HCT116 (cell line): Measurements from ENCODE around the gene TWIST1.

ENCODE experiments used
- CEBPB ChIP-seq: IDR thresholded peaks from 2 replicates; pipeline ENCODE4 v1.6.1; 2012; ENCODE audit warnings: low read depth
- CTCF ChIP-seq, 3 experiments: fragments of 200-600 bp in 1 of 3; sonication (generic) in 1 of 3; IDR thresholded peaks in 2 of 3; conservative IDR thresholded peaks in 1 of 3; 2 replicates each; pipeline ENCODE4 v1.5.1; 2012 to 2017; ENCODE audit warnings: low read depth in 2 of 3, low read length in 2 of 3, antibody characterized with exemption in 1 of 3, borderline replicate concordance in 1 of 3, control low read depth in 1 of 3, mild to moderate bottlenecking in 1 of 3, mixed read lengths in 1 of 3, mixed run types in 1 of 3, moderate library complexity in 1 of 3; ENCODE audit not compliant: insufficient read depth in 1 of 3
- EZH2 ChIP-seq: fragments of 200-600 bp; sonication (generic); IDR thresholded peaks from 2 replicates; pipeline ENCODE4 v1.6.1; 2017; ENCODE audit warnings: antibody characterized with exemption, mixed run types
- MAX ChIP-seq: IDR thresholded peaks from 2 replicates; pipeline ENCODE4 v1.6.1; 2012
- POLR2A ChIP-seq: IDR thresholded peaks from 2 replicates; pipeline ENCODE4 v1.7.0; 2011; ENCODE audit warnings: borderline replicate concordance; ENCODE audit not compliant: insufficient read depth, insufficient read length; ENCODE audit errors: extremely low read depth
- POLR2AphosphoS5 ChIP-seq: IDR thresholded peaks from 2 replicates; pipeline ENCODE4 v1.6.1; 2011; ENCODE audit warnings: mild to moderate bottlenecking, low read depth, low read length, moderate library complexity
- RAD21 ChIP-seq: IDR thresholded peaks from 2 replicates; pipeline ENCODE4 v1.6.1; 2012; ENCODE audit warnings: low read depth, mild to moderate bottlenecking
- TCF7L2 ChIP-seq: IDR thresholded peaks from 2 replicates; pipeline ENCODE4 v1.7.0; 2011; ENCODE audit warnings: borderline replicate concordance, inconsistent platforms; ENCODE audit not compliant: insufficient read depth, insufficient read length; ENCODE audit errors: extremely low read depth
- YY1 ChIP-seq: IDR thresholded peaks from 2 replicates; pipeline ENCODE4 v1.6.1; 2011; ENCODE audit warnings: low read length, low read depth, moderate library complexity, mild to moderate bottlenecking; ENCODE audit not compliant: insufficient replicate concordance; ENCODE audit errors: extremely low read depth
- ZNF274 ChIP-seq: fragments of 200-500 bp; sonication (Bioruptor generic); IDR thresholded peaks from 2 replicates; pipeline ENCODE4 v1.6.1; 2014; ENCODE audit warnings: mild to moderate bottlenecking, low read depth, low read length, inconsistent platforms

GRCh38 chr7:19104811-19105210 is 12.6 kb downstream of the TWIST1 start:
- TF ChIP-seq CEBPB (no peak), CTCF (IDR thresholded peaks at IDR 0.05 in 2 of 3, conservative IDR thresholded peaks at IDR 0.05 in 1 of 3; ENCODE audit: borderline replicate concordance in 1 of 3, insufficient read depth in 1 of 3, low read depth in 2 of 3, low read length in 2 of 3) (no peak), ZNF274 (no peak), POLR2A (no peak), EZH2 (no peak), MAX (no peak), POLR2AphosphoS5 (no peak), YY1 (no peak), RAD21 (no peak), TCF7L2 (no peak)
